ENCODE data around the gene WNT3A.
"Not testable (repeated sequence)": the region's sequence is repeated elsewhere in the genome, so short reads cannot be mapped to it uniquely, and the experiment has no call there.

Gene WNT3A

GRCh38 chr1:228013131-228013934, 6.5 kb downstream of the WNT3A start:
- DNase-seq = no peak

GRCh38 chr1:228013935-228014930, 7.4 kb downstream of the WNT3A start:
- DNase-seq = no peak

DNA sequence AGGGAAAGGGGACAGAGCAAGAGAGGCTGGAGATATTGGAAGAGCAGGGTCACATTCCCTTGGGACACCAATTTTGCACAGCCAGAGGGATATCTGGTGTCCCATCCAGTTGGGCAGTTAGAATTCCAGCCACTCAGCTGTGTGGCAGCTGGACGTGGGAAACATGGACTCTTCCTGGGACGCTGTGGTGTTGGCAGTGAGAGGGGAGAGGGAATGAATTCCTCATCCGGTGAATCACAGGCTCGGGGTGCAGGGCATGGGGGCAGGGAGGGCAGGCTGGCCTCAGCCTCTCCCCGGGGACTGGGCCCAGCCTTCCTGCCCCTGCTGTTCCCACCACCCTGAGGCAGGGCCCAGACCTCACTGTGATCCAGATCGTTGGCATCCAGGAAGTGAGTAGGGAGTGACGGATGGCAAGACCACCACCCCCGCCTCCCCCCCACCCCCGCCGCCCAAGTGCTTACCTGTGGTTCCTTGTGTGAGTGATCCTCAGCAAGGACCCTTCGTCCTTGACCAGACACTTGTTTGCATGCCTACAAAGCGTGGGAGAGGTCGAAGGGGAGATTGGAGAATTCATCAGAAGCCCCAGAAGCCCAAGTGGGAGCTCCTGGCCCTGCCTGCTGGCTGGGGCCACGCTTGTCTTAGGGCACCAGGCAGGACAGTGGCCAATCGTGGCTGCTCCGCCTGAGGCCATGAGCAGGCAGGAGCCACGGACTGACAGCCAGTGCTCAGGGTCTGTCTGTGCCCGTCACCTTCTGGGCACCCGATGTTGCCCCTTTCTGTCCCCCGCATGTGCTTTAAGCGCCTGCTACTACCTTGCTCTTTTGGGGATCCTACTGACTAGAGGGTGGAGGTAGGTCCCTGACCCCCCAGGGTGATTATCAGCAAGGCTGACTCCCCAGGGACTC, 8.7 kb downstream of the WNT3A start:
- no peak for DNase-seq

DNA sequence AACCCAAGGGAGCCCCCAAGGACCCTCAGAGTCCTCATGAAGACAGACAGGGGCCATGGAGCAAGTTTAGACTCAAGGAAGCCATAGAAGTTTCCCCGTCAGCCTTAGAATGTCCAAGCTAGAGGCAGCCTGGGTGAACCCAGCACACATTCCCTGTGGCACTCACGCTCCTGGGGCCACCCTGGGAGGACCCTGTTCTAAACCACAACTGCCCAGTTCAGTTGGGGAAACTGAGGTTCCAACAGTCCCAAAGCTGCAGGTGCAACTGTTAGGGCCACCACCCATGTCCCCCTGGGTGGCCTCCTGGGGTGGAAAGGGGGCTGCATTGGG, 9.3 kb downstream of the WNT3A start:
- DNase-seq = peak; percentile 2

DNA sequence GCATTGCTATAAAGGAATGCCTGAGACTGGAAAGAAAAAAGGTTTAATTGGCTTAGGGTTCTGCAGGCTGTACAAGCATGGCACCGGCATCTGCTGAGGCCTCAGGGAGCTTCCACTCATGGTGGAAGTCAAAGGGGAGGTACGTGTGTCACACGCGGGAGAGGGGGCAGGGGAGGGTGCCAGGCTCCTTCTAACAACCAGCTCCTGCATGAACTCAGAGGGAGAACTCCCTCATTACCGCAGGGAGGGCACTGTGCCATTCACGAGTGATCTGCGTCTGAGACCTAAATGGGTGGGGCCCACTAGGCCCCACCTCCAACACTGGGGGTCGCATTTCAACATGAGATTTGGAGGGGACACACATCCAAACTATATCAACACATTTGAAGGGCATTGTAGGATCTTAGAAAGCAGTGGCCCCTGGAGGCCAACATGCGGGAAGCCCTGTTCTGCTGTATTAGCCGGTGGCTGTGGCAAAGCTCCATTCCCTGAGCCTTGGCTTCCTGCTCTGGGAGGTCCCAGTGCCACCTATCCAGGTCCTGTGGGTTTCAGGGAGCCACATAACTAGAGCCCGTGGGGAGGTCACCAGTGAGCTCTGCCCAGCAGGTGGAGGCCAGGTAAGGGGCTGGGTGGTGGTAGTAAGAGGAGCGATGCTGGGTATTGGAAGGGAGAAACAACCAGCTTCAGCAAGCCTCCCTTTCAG, 10.0 kb downstream of the WNT3A start:
- DNase-seq = no peak

DNA sequence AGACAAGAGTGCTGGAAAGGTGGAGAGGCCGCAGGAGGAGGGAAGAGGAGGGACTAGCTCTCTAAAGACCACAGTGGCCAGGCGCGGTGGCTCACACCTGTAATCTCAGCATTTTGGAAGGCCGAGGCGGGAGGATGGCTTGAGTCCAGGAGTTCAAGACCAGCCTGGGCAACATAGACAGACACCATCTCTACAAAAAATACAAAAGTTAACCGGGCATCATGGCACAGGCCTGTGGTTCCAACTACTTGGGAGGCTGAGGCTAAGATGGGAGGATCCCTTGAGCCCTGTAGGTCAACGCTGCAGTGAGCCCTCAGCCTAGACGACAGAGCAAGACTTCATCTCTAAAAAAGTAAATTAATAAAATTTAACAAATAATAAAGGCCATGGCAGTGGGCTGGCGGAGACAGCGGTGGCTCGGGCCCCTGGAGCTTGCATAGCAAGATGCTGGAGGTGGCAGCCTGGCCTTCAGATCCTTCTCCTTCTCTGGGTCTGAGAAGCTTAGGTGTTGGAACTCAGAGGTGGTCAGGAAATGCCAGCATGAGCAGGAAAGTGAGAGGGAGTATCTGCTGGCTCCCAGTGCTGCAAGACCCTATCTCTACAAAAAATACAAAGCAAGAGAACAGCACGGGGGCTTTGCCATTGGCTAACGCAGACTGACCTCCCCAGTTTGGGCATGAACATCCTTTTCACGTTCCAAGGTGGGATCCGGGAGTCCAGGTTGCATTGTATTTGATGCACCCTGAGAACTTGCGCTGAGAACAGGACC, 10.7 kb downstream of the WNT3A start:
- DNase-seq = no peak

DNA sequence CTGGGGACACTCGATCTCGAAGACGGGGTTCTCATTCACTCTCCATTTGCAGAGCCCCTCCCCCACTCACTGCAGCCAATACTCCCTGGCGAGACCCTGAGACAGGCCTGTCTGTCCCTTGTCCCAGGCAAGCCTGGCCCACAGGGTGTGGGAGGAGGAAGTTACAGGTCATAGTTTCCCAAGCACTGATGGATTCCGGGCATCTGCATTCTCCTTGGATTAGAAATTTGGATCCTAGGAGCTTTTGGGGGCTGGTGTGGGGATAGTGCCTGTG, 11.3 kb downstream of the WNT3A start:
- DNase-seq = no peak

DNA sequence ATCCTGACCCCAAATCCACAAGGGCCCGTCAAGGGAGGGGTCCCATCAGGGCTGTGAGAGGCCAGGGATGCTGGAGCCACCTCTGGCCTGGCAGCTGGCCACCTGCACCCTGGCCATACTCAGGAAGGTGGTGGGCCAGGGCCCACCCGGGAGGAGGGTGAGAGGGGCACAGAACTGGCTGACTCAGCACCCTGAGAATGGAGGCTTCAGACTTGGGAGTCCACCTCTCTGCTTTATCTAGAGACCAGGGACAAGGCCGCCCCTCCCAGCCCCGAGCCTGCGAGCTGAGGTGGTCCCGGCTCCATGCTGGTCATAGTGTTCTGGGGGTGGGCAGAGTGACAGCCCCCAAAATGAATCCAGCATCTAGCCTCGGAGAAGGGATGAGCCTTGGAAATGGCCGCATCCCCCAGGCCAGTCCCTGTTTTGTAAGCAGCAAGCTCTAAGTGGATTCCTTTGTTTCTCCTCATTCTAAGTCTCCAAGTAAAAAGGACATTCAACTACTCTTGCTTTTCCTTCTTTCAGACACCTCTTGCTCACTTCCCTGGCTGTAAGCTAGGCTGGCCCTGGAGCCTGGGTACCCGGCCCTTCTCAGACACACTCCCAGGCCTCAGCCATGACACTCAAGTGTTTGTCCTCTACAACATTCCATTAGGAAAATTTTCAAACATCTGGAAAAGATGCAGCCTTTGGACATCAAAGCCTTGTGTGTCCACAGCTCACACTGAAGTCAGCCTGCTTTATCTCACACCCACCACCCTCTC, 12.3 kb downstream of the WNT3A start:
- DNase-seq = no peak

GRCh38 chr1:228019722-228020083, 12.9 kb downstream of the WNT3A start:
- not testable (repeated sequence) for DNase-seq

DNA sequence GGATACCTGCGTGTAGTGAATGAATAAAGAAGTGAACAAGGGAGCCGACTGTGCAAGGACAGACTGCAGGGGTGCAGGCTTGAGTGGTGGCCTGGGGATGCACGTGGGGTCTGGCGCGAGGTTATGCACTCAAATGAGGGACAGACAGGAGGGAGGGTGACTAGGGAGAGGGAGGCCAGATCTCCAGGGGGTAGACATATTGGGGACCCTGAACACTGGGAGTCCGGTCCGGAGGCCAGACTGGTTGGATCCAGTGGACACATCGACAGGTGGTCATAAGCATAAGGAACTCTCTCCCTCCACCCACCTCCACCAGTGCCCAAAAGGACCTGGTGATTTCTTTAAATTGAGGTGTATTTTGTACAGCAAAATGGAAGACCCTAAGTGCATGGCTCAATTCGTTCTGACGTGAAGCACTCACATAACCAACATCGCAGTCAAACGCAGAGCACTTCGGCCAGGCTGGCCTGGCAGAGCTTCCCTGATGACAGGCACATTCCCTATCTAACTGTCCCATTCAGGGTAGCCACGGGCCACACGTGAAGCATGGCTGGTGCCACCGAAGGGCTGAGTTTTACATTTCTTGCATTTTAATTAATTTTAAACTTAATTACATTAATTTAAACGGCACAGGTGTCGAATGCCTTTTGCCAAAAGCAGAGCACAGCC, 14.0 kb downstream of the WNT3A start:
- no peak for DNase-seq

DNA sequence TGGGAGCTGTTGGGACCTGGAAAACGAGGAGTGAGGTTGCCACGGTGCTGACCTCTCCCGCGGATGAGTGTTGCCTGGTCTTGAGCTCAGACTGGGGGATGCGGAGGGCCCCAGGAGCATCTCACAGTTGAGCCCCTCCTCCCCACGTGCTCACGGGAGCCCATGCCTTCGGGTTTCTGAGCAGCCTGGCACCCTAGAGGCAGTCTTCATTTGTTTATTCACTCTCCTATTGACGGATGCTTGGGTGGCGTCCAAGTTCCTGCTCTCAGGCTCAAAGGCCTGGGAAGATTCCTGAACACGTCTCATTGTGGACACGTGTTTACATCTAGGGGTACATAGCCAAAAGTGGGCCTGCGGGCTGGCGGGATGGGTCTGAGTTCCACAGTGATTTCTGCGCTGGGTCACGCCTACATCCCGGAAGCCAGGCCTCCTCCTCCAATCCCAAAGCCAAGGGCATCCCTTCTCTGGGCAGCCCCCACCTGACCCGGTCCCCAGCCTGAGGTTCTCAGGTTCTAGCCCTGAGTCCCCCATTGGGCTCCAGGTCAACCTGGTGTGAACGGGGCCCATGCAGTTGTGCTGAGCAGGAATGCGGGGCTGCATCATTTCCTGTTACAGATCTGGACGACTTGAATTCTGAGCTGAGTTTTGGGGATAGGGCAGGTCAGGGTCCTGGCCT, 14.7 kb downstream of the WNT3A start:
- DNase-seq = no peak

DNA sequence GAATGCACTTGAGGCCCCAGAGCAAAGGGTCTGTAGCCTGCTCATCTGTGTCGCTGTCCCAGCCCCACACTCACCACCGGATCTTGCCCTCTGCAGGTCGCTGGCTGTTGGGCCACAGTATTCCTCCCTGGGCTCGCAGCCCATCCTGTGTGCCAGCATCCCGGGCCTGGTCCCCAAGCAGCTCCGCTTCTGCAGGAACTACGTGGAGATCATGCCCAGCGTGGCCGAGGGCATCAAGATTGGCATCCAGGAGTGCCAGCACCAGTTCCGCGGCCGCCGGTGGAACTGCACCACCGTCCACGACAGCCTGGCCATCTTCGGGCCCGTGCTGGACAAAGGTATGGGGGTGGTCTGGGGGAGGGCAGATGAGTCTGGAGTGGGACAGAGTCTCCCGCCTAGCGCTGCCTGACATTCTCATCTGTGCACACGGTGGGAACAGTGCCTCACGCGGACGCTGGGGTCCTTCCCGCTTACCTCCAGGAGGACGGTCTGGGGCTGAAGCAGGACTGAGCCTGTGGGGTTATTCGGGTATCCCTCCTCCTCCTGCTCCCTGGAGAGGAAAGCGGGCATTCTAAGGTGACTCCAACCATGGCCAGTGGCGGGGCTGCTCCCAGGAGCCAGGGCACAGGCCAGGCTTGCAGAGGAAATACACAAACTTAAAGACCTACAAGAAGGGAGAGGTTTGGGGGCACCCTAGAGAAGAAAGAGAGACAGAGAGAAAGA, 15.9 kb downstream of the WNT3A start:
- peak; percentile 11 for DNase-seq

DNA sequence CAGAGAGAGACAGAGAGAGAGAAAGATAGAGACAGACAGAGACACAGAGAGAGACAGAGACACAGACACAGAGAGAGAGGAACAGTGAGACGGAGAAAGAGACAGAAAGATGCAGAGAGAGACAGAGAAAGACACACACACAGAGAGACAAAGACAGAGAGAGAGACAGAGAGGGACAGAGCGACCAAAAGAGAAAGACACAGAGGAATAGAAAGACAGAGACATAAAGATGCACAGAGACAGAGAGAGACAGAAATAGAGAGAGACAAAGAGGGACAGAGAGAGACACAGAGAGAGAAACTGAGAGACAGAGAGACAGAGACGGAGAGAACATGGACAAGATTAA, 16.5 kb downstream of the WNT3A start:
- no peak for DNase-seq

GRCh38 chr1:228029281-228029680, 22.5 kb downstream of the WNT3A start:
- no peak for DNase-seq

DNA sequence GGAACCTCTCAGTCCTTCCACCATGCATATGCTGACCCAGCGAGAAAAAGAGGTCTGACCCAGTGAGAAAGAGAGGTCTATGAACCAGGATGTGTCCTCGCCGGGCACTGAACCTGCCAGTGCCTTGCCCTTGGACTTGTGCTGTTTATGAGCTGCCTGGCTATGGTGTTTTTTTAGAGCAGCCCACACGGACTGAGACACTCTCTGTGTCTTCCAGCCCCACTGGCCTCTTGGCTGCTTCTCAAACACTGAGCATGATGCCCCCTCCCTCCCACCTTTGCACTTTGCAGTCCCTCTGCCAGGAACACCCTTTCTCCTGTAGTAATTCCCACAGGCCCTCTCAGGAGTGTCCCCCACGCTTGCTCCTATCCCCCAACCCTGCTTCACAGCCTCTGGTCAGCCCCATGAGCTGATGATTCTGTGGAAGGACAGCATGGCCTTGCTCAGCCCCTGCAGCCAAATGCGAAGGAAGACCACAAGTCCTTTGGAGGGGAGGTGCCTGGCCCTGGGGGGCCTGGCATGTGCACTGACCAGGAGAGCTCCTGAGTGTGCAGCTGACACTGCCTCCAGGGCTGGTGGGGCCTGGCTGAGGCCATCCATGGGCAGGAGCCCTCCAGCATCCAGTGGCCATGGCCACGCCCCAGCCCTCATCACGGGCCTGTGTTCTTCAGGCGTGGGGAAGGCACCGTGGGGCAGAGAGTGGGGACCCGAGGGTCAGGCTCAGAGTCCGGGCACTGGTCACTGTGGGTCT, 23.8 kb downstream of the WNT3A start:
- DNase-seq = no peak

DNA sequence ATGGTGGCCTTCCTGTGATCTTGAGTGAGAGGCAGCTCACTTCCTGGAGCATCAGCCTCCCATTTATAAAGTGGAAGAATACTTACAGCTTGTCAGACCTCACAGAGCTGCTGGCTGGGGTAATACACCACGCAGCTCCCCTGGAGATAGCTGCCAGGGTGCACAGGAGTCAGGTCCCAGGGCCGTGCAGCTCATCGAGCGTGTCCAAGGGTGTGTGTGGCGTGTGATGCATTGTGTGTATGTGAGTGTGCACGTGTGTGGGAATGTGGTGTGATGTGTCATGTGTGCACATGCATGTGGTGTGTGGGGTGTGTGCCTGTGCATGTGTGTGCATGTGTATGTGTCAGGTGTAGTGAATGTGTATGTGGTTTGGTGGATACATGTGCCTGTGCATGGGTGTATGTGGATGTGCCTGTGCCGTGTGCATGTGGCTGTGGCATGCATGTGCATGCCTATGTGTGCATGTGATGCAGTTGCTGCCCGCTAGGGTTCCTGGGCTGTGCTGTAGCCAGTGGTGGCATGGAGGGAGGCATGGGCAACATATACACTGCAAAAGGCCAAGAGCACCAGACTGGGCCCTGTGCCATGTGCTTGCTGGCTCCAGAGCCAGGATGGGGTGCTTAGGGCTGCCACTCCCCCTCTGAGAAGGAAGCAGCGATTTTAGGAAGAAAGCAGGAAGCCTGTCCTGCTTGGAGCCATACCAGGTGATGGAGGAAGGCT, 24.6 kb downstream of the WNT3A start:
- DNase-seq = no peak

GRCh38 chr1:228032041-228032440, 25.2 kb downstream of the WNT3A start:
- DNase-seq = no peak

- DNase-seq = no peak
Measured at GRCh38 chr1:228033376-228033775, 26.6 kb downstream of the WNT3A start.

Data from CD4-positive, alpha-beta T cell treated with Interleukin-15 for 1 hour (primary cell).